DMS79 treated with DMSO at 0.1 percent for 48 hours (cell line): ENCODE data around the gene EHHADH.

Experiments
- DNase-seq: peaks from one replicate; lab custom pipeline; 2025; lab: John Stamatoyannopoulos, UW

EHHADH gene

DNA sequence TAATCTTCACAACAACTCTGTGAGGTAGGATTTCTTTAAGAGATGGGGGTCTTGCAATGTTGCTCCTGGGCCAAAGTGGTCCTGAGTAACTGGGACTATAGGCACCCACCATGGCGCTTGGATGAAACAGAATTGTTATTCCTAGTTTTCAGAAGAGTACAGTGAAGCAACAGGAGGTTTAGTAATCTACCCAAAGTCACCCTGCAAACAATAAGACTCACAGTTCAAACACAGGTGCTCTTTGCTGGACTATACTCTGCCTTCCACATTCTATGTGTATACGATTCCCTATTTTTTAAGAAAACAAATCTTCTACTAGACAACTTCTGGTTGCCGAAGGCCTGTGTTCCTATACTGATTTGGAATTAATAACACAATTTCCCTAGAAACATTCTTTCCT, 109.1 kb downstream of the EHHADH start:
- DNase-seq = no peak
